Left renal pelvis (tissue), 4 donors: ENCODE data around the gene TMEM235. TPM values are rescaled to one million over a fixed set of nuclear protein-coding genes. Genes with fewer than 3 reads are reported as not detected.
"Not testable (repeated sequence)": the region's sequence is repeated elsewhere in the genome, so short reads cannot be mapped to it uniquely, and the experiment has no call there.

Experiments used
- DNase-seq, 4 donors: peaks; one replicate each; pipeline ENCODE4 v3.0.0-alpha.2; 2013; ENCODE audit warnings: low read depth in 4 of 4, low spot score in 3 of 4
- polyA plus RNA-seq, 4 donors: library from polyadenylated mRNA; unstranded; fragments of 120-200 nt; gene quantifications; one replicate each; pipeline ENCODE4 v1.2.1, GENCODE V29; 2013; ENCODE audit not compliant: insufficient read length in 4 of 4

TMEM235 gene
- polyA plus RNA-seq, 4 donors, result not detected

DNA sequence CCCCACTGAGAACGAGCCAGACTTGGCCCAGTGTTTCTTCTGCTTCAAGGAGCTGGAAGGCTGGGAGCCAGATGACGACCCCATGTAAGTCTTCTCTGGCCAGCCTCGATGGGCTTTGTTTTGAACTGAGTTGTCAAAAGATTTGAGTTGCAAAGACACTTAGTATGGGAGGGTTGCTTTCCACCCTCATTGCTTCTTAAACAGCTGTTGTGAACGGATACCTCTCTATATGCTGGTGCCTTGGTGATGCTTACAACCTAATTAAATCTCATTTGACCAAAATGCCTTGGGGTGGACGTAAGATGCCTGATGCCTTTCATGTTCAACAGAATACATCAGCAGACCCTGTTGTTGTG is 16.7 kb upstream of the TMEM235 start:
- no peak for DNase-seq

GRCh38 chr17:78219396-78220150 is 11.9 kb upstream of the TMEM235 start:
- DNase-seq, result no peak

DNA sequence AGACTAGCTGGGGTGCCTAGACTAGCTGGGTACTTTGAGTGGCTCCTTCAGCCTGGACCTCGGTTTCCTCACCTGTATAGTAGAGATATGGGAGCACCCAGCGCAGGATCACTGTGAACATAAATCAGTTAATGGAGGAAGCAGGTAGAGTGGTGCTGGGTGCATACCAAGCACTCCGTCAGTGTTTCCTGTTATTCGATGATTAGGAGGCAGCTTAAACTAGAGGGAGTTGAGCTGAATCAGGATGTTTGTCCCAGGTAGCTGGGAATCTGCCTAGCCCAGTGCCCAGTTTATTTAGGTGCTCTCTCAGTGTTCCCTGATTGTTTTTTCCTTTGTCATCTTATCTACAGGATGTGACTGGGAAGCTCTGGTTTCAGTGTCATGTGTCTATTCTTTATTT is 8.4 kb upstream of the TMEM235 start:
- DNase-seq, result no peak

GRCh38 chr17:78223765-78224164 is 7.7 kb upstream of the TMEM235 start:
- DNase-seq, result no peak

GRCh38 chr17:78224231-78225087 is 7.0 kb upstream of the TMEM235 start:
- DNase-seq, result no peak

DNA sequence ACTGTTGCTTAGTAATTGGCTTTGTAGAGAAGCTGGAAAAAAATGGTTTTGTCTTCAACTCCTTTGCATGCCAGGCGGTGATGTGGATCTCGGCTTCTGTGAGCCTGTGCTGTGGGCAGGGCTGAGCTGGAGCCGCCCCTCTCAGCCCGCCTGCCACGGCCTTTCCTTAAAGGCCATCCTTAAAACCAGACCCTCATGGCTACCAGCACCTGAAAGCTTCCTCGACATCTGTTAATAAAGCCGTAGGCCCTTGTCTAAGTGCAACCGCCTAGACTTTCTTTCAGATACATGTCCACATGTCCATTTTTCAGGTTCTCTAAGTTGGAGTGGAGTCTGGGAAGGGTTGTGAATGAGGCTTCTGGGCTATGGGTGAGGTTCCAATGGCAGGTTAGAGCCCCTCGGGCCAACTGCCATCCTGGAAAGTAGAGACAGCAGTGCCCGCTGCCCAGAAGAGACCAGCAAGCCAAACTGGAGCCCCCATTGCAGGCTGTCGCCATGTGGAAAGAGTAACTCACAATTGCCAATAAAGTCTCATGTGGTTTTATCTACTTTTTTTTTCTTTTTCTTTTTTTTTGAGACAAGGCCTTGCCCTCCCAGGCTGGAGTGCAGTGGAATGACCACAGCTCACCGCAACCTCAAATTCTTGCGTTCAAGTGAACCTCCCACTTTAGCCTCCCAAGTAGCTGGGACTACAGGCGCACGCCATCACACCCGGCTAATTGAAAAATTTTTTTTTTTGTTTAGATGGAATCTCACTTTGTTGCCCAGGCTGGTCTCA is 6.2 kb upstream of the TMEM235 start:
- DNase-seq, result no peak

DNA sequence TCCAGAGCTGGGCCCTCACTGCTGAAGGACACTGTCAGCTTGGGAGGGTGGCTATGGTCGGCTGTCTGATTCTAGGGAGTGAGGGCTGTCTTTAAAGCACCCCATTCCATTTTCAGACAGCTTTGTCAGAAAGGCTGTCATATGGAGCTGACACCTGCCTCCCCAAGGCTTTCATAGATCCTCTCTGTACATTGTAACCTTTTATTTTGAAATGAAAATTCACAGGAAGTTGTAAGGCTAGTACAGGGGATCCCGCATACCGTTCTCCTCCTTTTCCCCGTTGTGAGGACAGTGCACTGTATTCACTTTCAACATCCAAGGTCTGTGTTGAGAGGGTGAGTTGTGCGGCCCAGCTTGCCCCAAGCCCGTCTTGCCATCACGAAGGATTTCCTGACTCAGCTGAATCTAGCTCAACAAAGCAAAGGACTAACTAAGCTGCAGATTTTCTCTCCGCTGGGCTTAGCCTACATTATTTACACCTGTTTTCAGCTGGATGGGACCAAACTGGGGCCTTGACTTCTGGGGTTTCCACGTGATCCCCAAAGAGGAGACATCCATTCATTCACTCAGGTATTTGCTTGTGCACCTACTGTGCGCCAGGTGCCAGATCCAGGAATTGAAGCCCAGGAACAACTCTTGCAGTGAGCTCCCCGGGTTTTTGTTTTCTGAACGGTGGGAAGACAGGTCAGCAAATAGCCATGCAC is 5.2 kb upstream of the TMEM235 start:
- no peak for DNase-seq

DNA sequence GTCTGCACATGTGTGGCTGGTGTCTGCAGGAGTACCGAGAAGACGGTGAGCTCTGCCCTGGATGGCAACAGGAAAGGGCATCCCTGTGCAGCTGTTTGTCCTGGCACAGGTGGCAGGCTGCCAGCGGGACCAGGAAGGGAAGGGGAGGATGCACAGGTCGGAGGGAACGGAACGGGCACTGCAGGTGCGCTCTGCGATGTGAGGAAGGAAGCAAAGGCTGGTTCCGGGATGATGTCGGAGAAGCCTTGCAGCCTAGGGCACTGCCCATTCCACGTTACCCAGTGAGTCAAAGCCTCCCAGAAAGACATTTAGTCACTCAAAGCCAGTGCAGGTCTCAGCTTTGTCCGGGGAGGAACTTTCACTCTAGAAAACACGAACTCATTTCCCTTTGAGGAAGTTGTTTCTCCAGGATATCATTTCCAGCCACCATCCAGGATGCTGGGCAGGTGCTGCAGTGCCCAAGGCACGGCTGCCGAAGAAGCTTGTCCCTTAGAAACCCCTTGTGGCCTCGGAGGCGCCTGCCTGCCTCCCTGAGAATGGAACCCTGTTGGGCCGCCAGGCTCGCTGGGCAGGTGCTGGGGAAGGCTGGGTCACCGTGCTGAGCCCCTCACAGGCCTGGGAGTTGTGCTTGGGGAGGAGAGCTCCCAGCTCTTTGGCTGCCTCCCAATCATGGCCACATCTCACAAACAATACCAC is 4.5 kb upstream of the TMEM235 start:
- DNase-seq, result no peak

- DNase-seq, result no peak
Measured at GRCh38 chr17:78227455-78227916, 3.9 kb upstream of the TMEM235 start.

DNA sequence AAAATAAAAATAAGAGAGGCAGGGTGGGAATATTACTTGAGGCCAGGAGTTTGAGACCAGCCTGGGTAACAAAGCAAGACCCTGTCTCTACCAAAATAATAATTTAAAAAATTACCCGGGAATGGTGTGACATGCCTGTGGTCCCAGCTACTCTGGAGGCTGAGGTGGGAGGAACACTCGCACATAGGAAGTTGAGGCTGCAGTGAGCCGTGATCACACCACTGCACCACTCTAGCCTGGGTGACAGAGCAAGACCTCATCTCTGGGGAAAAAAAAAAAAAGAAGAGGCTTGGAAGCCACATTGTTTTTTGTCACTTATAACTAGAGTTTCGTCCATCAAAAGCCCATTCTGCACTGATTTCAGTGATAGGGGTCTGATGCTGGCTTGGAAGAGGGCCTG is 3.3 kb upstream of the TMEM235 start:
- no peak for DNase-seq

- DNase-seq, result no peak
Measured at GRCh38 chr17:78230252-78230962, 1.0 kb upstream of the TMEM235 start.

GRCh38 chr17:78231991-78232858 is 794 bp downstream of the TMEM235 start:
- DNase-seq, result no peak

DNA sequence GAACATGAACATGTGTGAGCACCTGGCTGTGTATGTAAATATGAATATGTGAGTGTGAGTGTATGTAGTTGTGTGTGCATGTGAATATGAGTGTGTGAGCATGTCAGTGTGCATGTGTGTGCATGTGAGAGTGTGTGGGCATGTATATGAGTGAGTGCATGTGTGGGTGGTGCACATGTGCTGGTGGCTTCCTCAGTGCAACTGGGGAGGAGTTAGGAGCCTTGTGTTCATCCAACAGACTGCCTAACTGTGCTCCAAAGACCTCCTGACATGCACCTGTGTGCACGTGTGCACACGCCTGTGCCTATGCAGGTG is 1.4 kb downstream of the TMEM235 start:
- DNase-seq, result no peak

- DNase-seq, result no peak
Measured at GRCh38 chr17:78233678-78234077, 2.2 kb downstream of the TMEM235 start.

DNA sequence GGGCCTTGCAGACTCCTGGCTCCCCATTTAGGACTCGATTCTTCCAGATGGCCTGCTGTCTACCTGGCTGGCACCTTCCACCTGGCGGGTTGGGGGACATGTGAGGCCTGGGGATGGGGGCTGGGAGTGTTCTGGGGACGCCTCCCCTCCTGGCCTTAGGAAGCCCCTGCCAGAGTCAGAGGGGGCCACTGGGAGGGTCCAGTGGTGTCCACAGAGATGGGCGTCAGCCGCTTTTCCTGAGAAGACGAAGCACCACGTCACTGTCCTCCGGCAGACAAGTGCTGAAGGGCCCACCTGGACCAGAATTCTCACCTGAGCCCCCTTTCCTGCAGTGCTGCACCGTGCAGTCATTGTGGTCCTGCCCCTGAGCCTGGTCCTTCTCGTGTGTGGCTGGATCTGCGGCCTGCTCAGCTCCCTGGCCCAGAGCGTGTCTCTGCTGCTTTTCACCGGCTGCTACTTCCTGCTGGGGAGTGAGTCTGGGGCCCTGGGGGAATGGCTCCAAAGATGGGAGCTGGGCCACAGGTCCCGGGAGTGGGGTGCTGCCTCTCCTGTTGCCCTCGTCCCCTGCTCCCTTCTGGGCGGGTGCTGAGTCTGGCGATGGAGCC is 2.9 kb downstream of the TMEM235 start:
- DNase-seq, result no peak

DNA sequence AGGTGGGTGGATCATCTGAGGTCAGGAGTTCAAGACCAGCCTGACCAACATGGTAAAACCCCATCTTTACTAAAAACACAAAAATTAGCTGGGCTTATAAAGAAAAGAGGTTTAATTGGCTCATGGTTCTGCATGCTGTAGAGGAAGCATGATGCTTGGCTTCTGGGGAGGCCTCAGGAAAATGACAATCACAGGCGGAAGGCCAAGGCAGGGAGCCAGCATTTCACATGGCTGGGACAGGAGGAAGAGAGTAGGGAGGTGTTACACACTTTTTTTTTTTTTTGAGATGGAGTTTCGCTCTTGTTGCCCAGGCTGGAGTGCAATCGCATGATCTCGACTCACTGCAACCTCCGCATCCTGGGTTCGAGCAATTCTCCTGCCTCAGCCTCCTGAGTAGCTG is 3.6 kb downstream of the TMEM235 start:
- DNase-seq, result not testable (repeated sequence)

- no peak for DNase-seq
Measured at GRCh38 chr17:78235885-78236284, 4.5 kb downstream of the TMEM235 start.
